WTC11 (cell line): ENCODE measurements around the gene PRODH. TPM values are rescaled to one million over a fixed set of nuclear protein-coding genes. Genes with fewer than 3 reads are reported as not detected.

Source experiments
- ATAC-seq: fragments of 200-7000 bp; cut with Tn5 transposase; 2 replicates; pipeline ENCODE4 v1.10.0; 2021; ENCODE audit warnings: mild to moderate bottlenecking, moderate library complexity
- CTCF ChIA-PET: fragments of 300-600 bp; sonication (Branson Sonifier 250); formaldehyde crosslinking; loops from one replicate; lab custom pipeline; 2021; ENCODE audit warnings: antibody characterized with exemption; lab: Charles Lee
- POLR2A ChIA-PET: fragments of 350-600 bp; sonication (Branson Sonifier 250); formaldehyde crosslinking; loops from one replicate; lab custom pipeline; 2021; ENCODE audit warnings: antibody characterized with exemption; lab: Charles Lee
- DNase-seq: peaks from one replicate; pipeline ENCODE4 v3.0.0; 2021; ENCODE audit warnings: low spot score
- H3K27ac Mint-ChIP-seq: 2 replicates; pipeline ENCODE4 v1.8.0; 2021; ENCODE audit warnings: mixed read lengths
- H3K27me3 Mint-ChIP-seq: 2 replicates; pipeline ENCODE4 v1.8.0; 2021; ENCODE audit warnings: low read depth, mild to moderate bottlenecking, moderate library complexity, mixed read lengths
- H3K36me3 Mint-ChIP-seq: 2 replicates; pipeline ENCODE4 v1.8.0; 2021; ENCODE audit warnings: mixed read lengths
- H3K4me1 Mint-ChIP-seq: 2 replicates; pipeline ENCODE4 v1.8.0; 2022; ENCODE audit warnings: mixed read lengths
- H3K4me3 Mint-ChIP-seq: 2 replicates; pipeline ENCODE4 v1.8.0; 2021; ENCODE audit warnings: mild to moderate bottlenecking, moderate library complexity, mixed read lengths
- H3K9me3 Mint-ChIP-seq: 2 replicates; pipeline ENCODE4 v1.8.0; 2021; ENCODE audit warnings: mixed read lengths
- AR ChIP-seq: fragments of 250-450 bp; sonication (Bioruptor Pico); IDR thresholded peaks from 2 replicates; pipeline ENCODE4 v1.9.0; 2021; ENCODE audit warnings: mild to moderate bottlenecking
- CREM ChIP-seq: sonication (generic); formaldehyde crosslinking; IDR thresholded peaks from 2 replicates; pipeline ENCODE4 v1.8.1; 2022; ENCODE audit warnings: mild to moderate bottlenecking, missing genetic modification reagents, moderate library complexity
- ELF4 ChIP-seq: sonication (generic); formaldehyde crosslinking; IDR thresholded peaks from 2 replicates; pipeline ENCODE4 v1.8.1; 2022; ENCODE audit warnings: low read depth, mild to moderate bottlenecking, moderate library complexity, missing genetic modification reagents
- EMX1 ChIP-seq: fragments of 250-450 bp; sonication (Bioruptor Pico); IDR thresholded peaks from 2 replicates; pipeline ENCODE4 v1.8.0; 2021; ENCODE audit warnings: mild to moderate bottlenecking
- FOXP1 ChIP-seq: sonication (generic); formaldehyde crosslinking; IDR thresholded peaks from 2 replicates; pipeline ENCODE4 v1.8.0; 2022; ENCODE audit warnings: missing genetic modification reagents, mild to moderate bottlenecking, moderate library complexity, borderline replicate concordance
- HMGXB4 ChIP-seq: sonication (generic); formaldehyde crosslinking; IDR thresholded peaks from 2 replicates; pipeline ENCODE4 v1.8.1; 2023; ENCODE audit warnings: mild to moderate bottlenecking, moderate library complexity, missing genetic modification reagents
- NFATC4 ChIP-seq: fragments of 250-450 bp; sonication (Bioruptor Pico); IDR thresholded peaks from 2 replicates; pipeline ENCODE4 v1.9.0; 2021; ENCODE audit warnings: mild to moderate bottlenecking
- NR3C1 ChIP-seq: sonication (generic); formaldehyde crosslinking; conservative IDR thresholded peaks from 2 replicates; pipeline ENCODE4 v1.8.1; 2023; ENCODE audit warnings: low read depth, mild to moderate bottlenecking, missing genetic modification reagents
- SMAD4 ChIP-seq: sonication (generic); formaldehyde crosslinking; IDR thresholded peaks from 2 replicates; pipeline ENCODE4 v1.8.0; 2022; ENCODE audit warnings: mild to moderate bottlenecking, missing genetic modification reagents
- ZNF425 ChIP-seq: fragments of 250-450 bp; sonication (Bioruptor Pico); conservative IDR thresholded peaks from 2 replicates; pipeline ENCODE4 v1.9.0; 2021; ENCODE audit warnings: mild to moderate bottlenecking
- total RNA-seq: library from RNA; stranded (reverse); gene quantifications from 3 replicates; pipeline ENCODE4 v1.2.3, GENCODE V29; 2021
- TF ChIP-seq, protein P1 (sequence below): sonication (generic); formaldehyde crosslinking; IDR thresholded peaks from 2 replicates; pipeline ENCODE4 v1.8.1; 2022; ENCODE audit warnings: low read depth, missing genetic modification reagents, borderline replicate concordance
- TF ChIP-seq, protein P2 (sequence below): sonication (generic); formaldehyde crosslinking; IDR thresholded peaks from 2 replicates; pipeline ENCODE4 v1.8.1; 2022; ENCODE audit warnings: missing genetic modification reagents, borderline replicate concordance
- TF ChIP-seq, protein P3 (sequence below): sonication (generic); formaldehyde crosslinking; IDR thresholded peaks from 2 replicates; pipeline ENCODE4 v1.8.0; 2022; ENCODE audit warnings: mild to moderate bottlenecking, missing genetic modification reagents
- TF ChIP-seq, protein P4 (sequence below): fragments of 250-450 bp; sonication (Bioruptor Pico); IDR thresholded peaks from 2 replicates; pipeline ENCODE4 v1.8.0; 2021; ENCODE audit warnings: mild to moderate bottlenecking

PRODH gene
- total RNA-seq, 1 experiment from 2014 or later, result 97.3 TPM

DNA sequence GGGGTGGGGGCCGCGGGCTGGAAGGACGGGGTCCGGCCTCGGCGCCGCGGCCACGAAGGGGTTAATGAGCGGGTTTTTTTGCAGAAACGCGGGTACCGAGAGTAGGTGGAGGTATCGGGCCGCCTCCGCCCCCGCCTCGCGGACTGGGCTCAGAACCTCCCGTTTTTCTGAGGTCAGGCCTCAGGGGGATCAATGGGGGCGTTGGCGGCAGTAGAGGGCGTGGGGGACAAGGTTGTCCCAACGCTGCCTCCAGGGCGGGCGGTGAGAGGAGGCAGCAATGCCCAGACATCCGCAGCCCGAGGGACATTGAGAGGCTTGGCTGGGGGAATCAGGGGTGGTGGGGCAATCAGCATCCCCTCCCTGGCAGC, 34.8 kb upstream of the PRODH start:
- ChIA-PET POLR2A (no interaction called here), CTCF (no interaction called here)
- Mint-ChIP-seq H3K27me3 (0 out of 2 replicates have a peak, but pooled peaks cover 3% of the 10 kb centered on the region), H3K9me3 (no peaks in the 10 kb centered on the region), H3K36me3 (no peaks in the 10 kb centered on the region), H3K4me3 (peak overlapping the region; percentile 66), H3K4me1 (peaks cover 4% of the 10 kb centered on the region; the same call in 1 of the 2 replicates), H3K27ac (no peak overlapping the region)
- ATAC-seq (peak; percentile 5; the same call in 1 of the 2 replicates), DNase-seq (peak; percentile 32)
- TF ChIP-seq NR3C1 (CRISPR knock-in tag), result no peak
- no peak for TF ChIP-seq FOXP1
- no peak for TF ChIP-seq SMAD4 (CRISPR knock-in tag)
- TF ChIP-seq, protein P1, sequence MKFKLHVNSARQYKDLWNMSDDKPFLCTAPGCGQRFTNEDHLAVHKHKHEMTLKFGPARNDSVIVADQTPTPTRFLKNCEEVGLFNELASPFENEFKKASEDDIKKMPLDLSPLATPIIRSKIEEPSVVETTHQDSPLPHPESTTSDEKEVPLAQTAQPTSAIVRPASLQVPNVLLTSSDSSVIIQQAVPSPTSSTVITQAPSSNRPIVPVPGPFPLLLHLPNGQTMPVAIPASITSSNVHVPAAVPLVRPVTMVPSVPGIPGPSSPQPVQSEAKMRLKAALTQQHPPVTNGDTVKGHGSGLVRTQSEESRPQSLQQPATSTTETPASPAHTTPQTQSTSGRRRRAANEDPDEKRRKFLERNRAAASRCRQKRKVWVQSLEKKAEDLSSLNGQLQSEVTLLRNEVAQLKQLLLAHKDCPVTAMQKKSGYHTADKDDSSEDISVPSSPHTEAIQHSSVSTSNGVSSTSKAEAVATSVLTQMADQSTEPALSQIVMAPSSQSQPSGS (CRISPR knock-in tag), result no peak
- no peak for TF ChIP-seq CREM (CRISPR knock-in tag)
- TF ChIP-seq, protein P2, sequence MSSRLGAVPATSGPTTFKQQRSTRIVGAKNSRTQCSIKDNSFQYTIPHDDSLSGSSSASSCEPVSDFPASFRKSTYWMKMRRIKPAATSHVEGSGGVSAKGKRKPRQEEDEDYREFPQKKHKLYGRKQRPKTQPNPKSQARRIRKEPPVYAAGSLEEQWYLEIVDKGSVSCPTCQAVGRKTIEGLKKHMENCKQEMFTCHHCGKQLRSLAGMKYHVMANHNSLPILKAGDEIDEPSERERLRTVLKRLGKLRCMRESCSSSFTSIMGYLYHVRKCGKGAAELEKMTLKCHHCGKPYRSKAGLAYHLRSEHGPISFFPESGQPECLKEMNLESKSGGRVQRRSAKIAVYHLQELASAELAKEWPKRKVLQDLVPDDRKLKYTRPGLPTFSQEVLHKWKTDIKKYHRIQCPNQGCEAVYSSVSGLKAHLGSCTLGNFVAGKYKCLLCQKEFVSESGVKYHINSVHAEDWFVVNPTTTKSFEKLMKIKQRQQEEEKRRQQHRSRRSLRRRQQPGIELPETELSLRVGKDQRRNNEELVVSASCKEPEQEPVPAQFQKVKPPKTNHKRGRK (CRISPR knock-in tag), result no peak
- TF ChIP-seq NFATC4 (CRISPR knock-in tag), result no peak
- TF ChIP-seq AR (CRISPR knock-in tag), result no peak
- TF ChIP-seq, protein P3, sequence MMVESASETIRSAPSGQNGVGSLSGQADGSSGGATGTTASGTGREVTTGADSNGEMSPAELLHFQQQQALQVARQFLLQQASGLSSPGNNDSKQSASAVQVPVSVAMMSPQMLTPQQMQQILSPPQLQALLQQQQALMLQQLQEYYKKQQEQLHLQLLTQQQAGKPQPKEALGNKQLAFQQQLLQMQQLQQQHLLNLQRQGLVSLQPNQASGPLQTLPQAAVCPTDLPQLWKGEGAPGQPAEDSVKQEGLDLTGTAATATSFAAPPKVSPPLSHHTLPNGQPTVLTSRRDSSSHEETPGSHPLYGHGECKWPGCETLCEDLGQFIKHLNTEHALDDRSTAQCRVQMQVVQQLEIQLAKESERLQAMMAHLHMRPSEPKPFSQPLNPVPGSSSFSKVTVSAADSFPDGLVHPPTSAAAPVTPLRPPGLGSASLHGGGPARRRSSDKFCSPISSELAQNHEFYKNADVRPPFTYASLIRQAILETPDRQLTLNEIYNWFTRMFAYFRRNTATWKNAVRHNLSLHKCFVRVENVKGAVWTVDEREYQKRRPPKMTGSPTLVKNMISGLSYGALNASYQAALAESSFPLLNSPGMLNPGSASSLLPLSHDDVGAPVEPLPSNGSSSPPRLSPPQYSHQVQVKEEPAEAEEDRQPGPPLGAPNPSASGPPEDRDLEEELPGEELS (CRISPR knock-in tag), result no peak
- no peak for TF ChIP-seq EMX1 (CRISPR knock-in tag)
- TF ChIP-seq HMGXB4 (CRISPR knock-in tag), result no peak
- no peak for TF ChIP-seq ELF4
- TF ChIP-seq, protein P4, sequence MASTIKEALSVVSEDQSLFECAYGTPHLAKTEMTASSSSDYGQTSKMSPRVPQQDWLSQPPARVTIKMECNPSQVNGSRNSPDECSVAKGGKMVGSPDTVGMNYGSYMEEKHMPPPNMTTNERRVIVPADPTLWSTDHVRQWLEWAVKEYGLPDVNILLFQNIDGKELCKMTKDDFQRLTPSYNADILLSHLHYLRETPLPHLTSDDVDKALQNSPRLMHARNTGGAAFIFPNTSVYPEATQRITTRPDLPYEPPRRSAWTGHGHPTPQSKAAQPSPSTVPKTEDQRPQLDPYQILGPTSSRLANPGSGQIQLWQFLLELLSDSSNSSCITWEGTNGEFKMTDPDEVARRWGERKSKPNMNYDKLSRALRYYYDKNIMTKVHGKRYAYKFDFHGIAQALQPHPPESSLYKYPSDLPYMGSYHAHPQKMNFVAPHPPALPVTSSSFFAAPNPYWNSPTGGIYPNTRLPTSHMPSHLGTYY (CRISPR knock-in tag), result no peak
- TF ChIP-seq ZNF425 (CRISPR knock-in tag), result no peak
